ENCODE measurements around the gene ERI2.
A peak's percentile ranks its signal among the peaks of the same experiment; 100 is the strongest.

The ERI2 gene

GRCh38 chr16:20806168-20807050 lies at the start of gene ERI2, which contains the start of gene REXO5:
Gene ERI2, minus strand, starts transcription at chr16:20806472. Its CDS starts 42 bp downstream, at chr16:20806430.
Gene REXO5, plus strand, starts transcription at chr16:20806527. Its CDS starts 427 bp downstream, at chr16:20806954.
- peak; percentile 71 for DNase-seq

- DNase-seq, result no peak
These were observed 48.7 kb upstream of the ERI2 start for GRCh38 chr16:20854963-20855362.

- DNase-seq, result no peak
These were observed 47.8 kb upstream of the ERI2 start for GRCh38 chr16:20853981-20854620.

GRCh38 chr16:20853143-20853542 lies 46.9 kb upstream of the ERI2 start:
- no peak for DNase-seq

- no peak for DNase-seq
These were observed 45.3 kb upstream of the ERI2 start for GRCh38 chr16:20851601-20852000.

GRCh38 chr16:20850981-20851380 lies 44.7 kb upstream of the ERI2 start:
- no peak for DNase-seq

GRCh38 chr16:20849589-20850390 lies 43.5 kb upstream of the ERI2 start:
- peak; percentile 64 for DNase-seq

- no peak for DNase-seq
These were observed 41.3 kb upstream of the ERI2 start for GRCh38 chr16:20847550-20847949.

- no peak for DNase-seq
These were observed 40.3 kb upstream of the ERI2 start for GRCh38 chr16:20846551-20846950.

GRCh38 chr16:20846030-20846429 lies 39.8 kb upstream of the ERI2 start:
- DNase-seq, result no peak

GRCh38 chr16:20844588-20844987 lies 38.3 kb upstream of the ERI2 start:
- no peak for DNase-seq

GRCh38 chr16:20844054-20844453 lies 37.8 kb upstream of the ERI2 start:
- DNase-seq, result no peak

- DNase-seq, result no peak
These were observed 33.2 kb upstream of the ERI2 start for GRCh38 chr16:20839504-20839903.

GRCh38 chr16:20838240-20838639 lies 32.0 kb upstream of the ERI2 start:
- DNase-seq, result no peak

GRCh38 chr16:20833086-20833485 lies 26.8 kb upstream of the ERI2 start:
- no peak for DNase-seq

- DNase-seq, result no peak
These were observed 24.1 kb upstream of the ERI2 start for GRCh38 chr16:20830372-20830771.

GRCh38 chr16:20829536-20829935 lies 23.3 kb upstream of the ERI2 start:
- no peak for DNase-seq

GRCh38 chr16:20826039-20826566 lies 19.8 kb upstream of the ERI2 start:
- no peak for DNase-seq

GRCh38 chr16:20822521-20823325 lies 16.5 kb upstream of the ERI2 start:
- no peak for DNase-seq

- no peak for DNase-seq
These were observed 15.4 kb upstream of the ERI2 start for GRCh38 chr16:20821682-20822081.

GRCh38 chr16:20818929-20819585 lies 12.8 kb upstream of the ERI2 start:
- no peak for DNase-seq

GRCh38 chr16:20814784-20815183 lies 8.5 kb upstream of the ERI2 start:
- DNase-seq, result no peak

Data from stimulated activated CD4-positive, alpha-beta T cell treated with anti-CD3 and anti-CD28 coated beads, Interleukin-4, amount 100 ng/mL, for 1 hour (primary cell).